Measurements from ENCODE around the gene TDO2.
A peak's percentile ranks its signal among the peaks of the same experiment; 100 is the strongest.

The TDO2 gene

GRCh38 chr4:155953151-155954117 lies 49.9 kb downstream of the TDO2 start, which contains the start of gene CTSO:
Gene CTSO, minus strand, starts transcription at chr4:155953866. Its CDS starts 19 bp downstream, at chr4:155953847.
- H3K27ac Mint-ChIP-seq: peak within 1 kb of the TSS; percentile 92
- H3K4me1 Mint-ChIP-seq (ENCODE audit: low read depth): peaks cover 5% of the 10 kb centered on the region
- peak within 1 kb of the TSS; percentile 90 for H3K4me3 Mint-ChIP-seq
- peaks cover 10% of the 10 kb centered on the region for H3K36me3 Mint-ChIP-seq (ENCODE audit: low read depth)
- H3K9me3 Mint-ChIP-seq: no peaks in the 10 kb centered on the region
- intact Hi-C loops (cut with micrococcal nuclease): loop anchor here (2.0 to 5.0 kb wide), 2 partner anchors 143 to 511 kb away; no protein-coding TSS in a partner anchor
- H3K27me3 Mint-ChIP-seq: no peaks in the 10 kb centered on the region

DNA sequence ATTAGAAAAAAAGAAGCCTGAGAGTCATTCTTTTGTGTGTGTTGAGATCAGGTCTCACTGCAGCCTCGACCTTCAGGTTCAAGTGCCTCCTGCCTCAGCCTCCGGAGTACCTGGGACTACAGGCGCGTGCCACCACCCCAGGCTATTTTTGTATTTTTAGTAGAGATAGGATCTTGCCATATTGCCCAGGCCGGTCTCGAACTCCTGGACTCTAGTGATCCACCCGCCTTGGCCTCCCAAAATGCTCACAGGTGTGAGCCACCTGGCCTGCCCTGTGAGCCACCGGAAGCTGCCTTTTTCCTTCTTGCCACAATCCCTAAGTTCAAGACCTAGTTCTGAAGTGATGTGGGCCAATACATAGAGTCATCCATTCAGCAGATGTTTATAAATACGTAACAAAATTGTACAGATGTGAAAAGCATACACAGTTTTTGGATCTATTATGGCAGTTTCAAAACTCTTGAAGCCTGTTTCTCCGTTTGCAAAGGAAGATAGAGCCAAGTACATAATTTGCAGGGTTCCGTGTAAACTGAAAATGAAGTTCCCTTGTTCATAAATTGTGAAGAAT lies 50.7 kb downstream of the TDO2 start:
- Mint-ChIP-seq H3K9me3 (no peaks in the 10 kb centered on the region), H3K36me3 (ENCODE audit: low read depth) (peaks cover 10% of the 10 kb centered on the region), H3K27me3 (no peaks in the 10 kb centered on the region), H3K27ac (peak overlapping the region; percentile 92), H3K4me1 (ENCODE audit: low read depth) (peaks cover 12% of the 10 kb centered on the region), H3K4me3 (peak overlapping the region; percentile 90)
- intact Hi-C loops (cut with micrococcal nuclease): loop anchor here (5.0 kb wide), 1 partner anchor 512 kb away; no protein-coding TSS in a partner anchor

GRCh38 chr4:155954939-155955338 lies 51.4 kb downstream of the TDO2 start:
- H3K27me3 Mint-ChIP-seq: no peaks in the 10 kb centered on the region
- H3K36me3 Mint-ChIP-seq (ENCODE audit: low read depth): peaks cover 10% of the 10 kb centered on the region
- H3K9me3 Mint-ChIP-seq: no peaks in the 10 kb centered on the region
- H3K27ac Mint-ChIP-seq: no peak overlapping the region
- intact Hi-C loops (cut with micrococcal nuclease): loop anchor here (5.0 kb wide), 2 partner anchors 513 to 1247 kb away; no protein-coding TSS in a partner anchor
- H3K4me3 Mint-ChIP-seq: no peak overlapping the region
- peaks cover 12% of the 10 kb centered on the region for H3K4me1 Mint-ChIP-seq (ENCODE audit: low read depth)

DNA sequence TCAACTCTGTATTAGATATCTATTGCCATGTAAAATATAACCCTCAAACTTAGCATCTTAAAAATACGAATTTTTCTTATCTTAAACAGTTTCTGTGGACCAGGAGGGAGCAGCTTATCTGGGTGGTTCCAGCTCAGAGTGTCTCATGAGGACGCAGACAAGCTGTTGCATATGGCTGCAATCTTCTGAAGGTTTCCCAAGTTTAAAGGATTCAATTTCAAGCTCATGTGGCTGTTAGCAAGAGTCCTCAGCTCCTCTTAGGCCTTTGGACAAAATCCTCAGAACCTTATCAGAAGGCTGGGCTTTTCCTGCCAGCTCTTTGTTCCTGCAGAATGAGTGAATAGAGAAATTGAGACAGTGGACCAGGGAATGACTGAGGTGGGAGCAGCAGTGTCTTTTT lies 53.0 kb downstream of the TDO2 start:
- Mint-ChIP-seq H3K27me3 (no peaks in the 10 kb centered on the region), H3K9me3 (no peaks in the 10 kb centered on the region), H3K4me1 (ENCODE audit: low read depth) (peaks cover 12% of the 10 kb centered on the region), H3K36me3 (ENCODE audit: low read depth) (peaks cover 10% of the 10 kb centered on the region), H3K4me3 (no peak overlapping the region), H3K27ac (no peak overlapping the region)
- intact Hi-C loops (cut with micrococcal nuclease): loop anchor here (5.0 kb wide), 1 partner anchor 1246 kb away; no protein-coding TSS in a partner anchor

DNA sequence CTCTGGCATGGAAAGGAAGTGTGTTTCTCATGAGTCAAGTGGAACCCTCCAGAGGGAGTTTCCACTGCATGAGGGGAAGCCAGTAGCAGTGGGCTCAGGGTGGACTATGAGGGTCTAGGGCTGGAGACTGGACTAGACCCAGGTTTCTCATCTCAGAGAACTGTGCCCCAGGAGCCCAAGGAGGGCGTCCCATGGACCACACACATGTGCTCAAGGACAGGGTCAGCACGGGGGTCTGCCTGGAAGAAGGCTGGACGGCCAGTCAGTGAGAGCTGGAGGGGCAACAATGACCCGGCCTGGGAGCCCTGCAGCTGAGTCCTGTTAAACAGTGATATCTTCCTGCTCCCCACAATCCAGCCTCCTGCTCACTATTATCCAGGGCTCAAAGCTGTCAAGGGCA lies 55.9 kb downstream of the TDO2 start:
- peaks cover 13% of the 10 kb centered on the region for H3K4me1 Mint-ChIP-seq (ENCODE audit: low read depth)
- H3K27me3 Mint-ChIP-seq: no peaks in the 10 kb centered on the region
- no peak overlapping the region for H3K4me3 Mint-ChIP-seq
- intact Hi-C loops (cut with micrococcal nuclease): loop anchor here (5.0 kb wide), 1 partner anchor 1243 kb away; no protein-coding TSS in a partner anchor
- no peaks in the 10 kb centered on the region for H3K36me3 Mint-ChIP-seq (ENCODE audit: low read depth)
- H3K9me3 Mint-ChIP-seq: no peaks in the 10 kb centered on the region
- H3K27ac Mint-ChIP-seq: no peak overlapping the region

- no peaks in the 10 kb centered on the region for H3K36me3 Mint-ChIP-seq (ENCODE audit: low read depth)
- intact Hi-C loops (cut with micrococcal nuclease): no loop called here
- H3K4me3 Mint-ChIP-seq: no peak overlapping the region
- no peak overlapping the region for H3K27ac Mint-ChIP-seq
- no peaks in the 10 kb centered on the region for H3K27me3 Mint-ChIP-seq
- peaks cover 17% of the 10 kb centered on the region for H3K4me1 Mint-ChIP-seq (ENCODE audit: low read depth)
- H3K9me3 Mint-ChIP-seq: no peaks in the 10 kb centered on the region
Observed at GRCh38 chr4:155960522-155960921, 57.0 kb downstream of the TDO2 start.

DNA sequence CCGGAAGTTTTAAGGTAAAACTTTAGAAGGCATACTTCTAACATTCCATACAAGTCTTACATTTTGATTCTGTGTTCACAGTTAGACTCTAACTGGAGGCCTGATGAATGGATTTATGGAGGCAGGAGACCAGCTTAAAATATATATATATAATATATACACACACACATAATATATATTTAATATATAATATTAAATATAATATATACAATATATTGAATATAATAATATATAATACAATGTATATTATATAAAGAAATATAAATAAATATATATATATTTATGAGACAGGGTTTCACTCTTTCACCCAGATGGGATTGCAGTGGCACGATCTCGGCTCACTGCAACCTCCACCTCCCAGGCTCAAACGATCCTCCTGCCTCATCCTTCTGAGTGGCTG lies 58.1 kb downstream of the TDO2 start:
- Mint-ChIP-seq H3K9me3 (no peaks in the 10 kb centered on the region), H3K4me3 (no peak overlapping the region), H3K27me3 (no peaks in the 10 kb centered on the region), H3K27ac (no peak overlapping the region), H3K4me1 (ENCODE audit: low read depth) (peaks cover 17% of the 10 kb centered on the region), H3K36me3 (ENCODE audit: low read depth) (no peaks in the 10 kb centered on the region)
- intact Hi-C loops (cut with micrococcal nuclease): no loop called here

- intact Hi-C loops (cut with micrococcal nuclease): no loop called here
- Mint-ChIP-seq H3K36me3 (ENCODE audit: low read depth) (no peaks in the 10 kb centered on the region), H3K27ac (no peak overlapping the region), H3K9me3 (peaks cover under 1% of the 10 kb centered on the region), H3K4me1 (ENCODE audit: low read depth) (peaks cover 17% of the 10 kb centered on the region), H3K27me3 (no peaks in the 10 kb centered on the region), H3K4me3 (no peak overlapping the region)
Observed at GRCh38 chr4:155962767-155963166, 59.3 kb downstream of the TDO2 start.

DNA sequence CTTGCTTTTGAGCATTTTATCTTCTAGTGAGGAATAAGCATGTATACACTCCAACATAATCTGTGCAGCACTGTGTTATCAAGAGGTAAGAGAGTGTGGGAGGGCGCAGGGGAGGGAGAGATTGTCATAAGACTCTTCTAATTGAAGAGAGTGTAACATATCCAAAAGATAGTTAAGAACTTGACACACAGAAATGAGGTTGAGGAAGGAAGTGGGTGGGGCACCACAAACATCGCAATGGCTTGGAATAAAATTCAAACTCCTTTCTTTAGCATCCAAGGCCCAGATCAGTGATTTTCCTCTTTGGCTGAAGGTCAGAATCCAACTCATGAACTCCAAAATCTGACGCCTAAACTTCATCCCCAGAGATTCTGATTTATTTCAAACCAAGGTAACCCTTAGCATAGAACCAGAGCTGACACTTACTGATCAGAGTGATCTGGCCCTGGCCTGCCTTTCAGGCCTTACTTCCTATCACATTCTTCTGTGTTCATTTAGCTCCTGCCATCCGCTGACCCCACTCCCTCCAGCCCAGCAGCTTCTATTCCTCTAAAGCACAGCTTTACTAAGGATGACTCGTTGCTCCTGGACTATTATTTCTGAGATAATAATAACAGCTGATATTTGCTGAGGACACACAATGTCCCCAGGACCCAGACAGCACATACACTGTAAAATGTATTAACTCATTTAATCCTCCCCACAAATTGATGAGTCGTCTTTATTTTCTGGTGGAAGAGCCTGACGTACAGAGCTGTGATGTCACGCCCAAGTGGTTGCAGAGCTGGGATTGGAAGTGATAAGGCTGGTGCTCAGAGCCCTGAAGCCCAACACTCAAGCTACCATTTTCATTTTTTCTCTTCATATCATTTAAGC lies 60.8 kb downstream of the TDO2 start:
- intact Hi-C loops (cut with micrococcal nuclease): no loop called here
- Mint-ChIP-seq H3K36me3 (ENCODE audit: low read depth) (no peaks in the 10 kb centered on the region), H3K4me1 (ENCODE audit: low read depth) (peaks cover 11% of the 10 kb centered on the region), H3K27ac (no peak overlapping the region), H3K4me3 (no peak overlapping the region), H3K27me3 (no peaks in the 10 kb centered on the region), H3K9me3 (peaks cover 11% of the 10 kb centered on the region)

- intact Hi-C loops (cut with micrococcal nuclease): no loop called here
- Mint-ChIP-seq H3K4me1 (ENCODE audit: low read depth) (peaks cover 11% of the 10 kb centered on the region), H3K27me3 (no peaks in the 10 kb centered on the region), H3K27ac (no peak overlapping the region), H3K4me3 (no peak overlapping the region), H3K9me3 (peaks cover 11% of the 10 kb centered on the region), H3K36me3 (ENCODE audit: low read depth) (no peaks in the 10 kb centered on the region)
Observed at GRCh38 chr4:155966171-155966570, 62.7 kb downstream of the TDO2 start.

DNA sequence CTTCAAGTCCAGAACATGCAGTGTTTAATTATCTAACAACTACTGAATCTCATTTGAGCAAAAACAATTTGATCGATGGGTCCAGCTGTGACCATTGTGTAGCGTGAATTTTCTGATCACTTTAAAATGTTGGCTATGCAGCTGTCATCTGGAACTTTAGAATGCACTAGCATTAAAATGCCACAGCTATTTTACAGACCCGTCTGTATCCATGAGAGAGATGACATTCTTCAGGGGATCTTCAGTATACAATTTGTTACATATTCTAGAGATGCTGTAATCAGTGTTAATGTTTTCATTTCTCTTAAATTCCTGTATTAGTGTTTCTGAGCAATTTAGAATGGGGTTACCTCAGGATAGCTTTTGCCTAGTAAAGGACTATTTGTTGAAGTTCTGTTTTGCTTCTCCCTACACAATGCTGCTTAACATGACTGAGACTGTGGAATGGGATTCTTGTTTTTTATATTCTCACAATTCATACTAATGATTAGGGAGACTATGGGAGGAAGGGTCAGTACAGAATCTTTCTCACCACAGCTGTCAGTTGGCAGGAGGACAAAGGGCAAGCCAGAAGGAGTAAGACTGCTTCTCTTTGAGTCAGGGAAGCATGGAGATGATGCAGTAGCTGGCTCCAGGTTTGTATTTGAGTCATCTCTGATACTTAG lies 63.4 kb downstream of the TDO2 start:
- H3K9me3 Mint-ChIP-seq: peaks cover 11% of the 10 kb centered on the region
- H3K4me1 Mint-ChIP-seq (ENCODE audit: low read depth): peaks cover 11% of the 10 kb centered on the region
- intact Hi-C loops (cut with micrococcal nuclease): no loop called here
- no peaks in the 10 kb centered on the region for H3K27me3 Mint-ChIP-seq
- H3K4me3 Mint-ChIP-seq: no peak overlapping the region
- no peaks in the 10 kb centered on the region for H3K36me3 Mint-ChIP-seq (ENCODE audit: low read depth)
- no peak overlapping the region for H3K27ac Mint-ChIP-seq
